GM12878 (cell line): ENCODE measurements around the gene MATN4. TPM values are rescaled to one million over a fixed set of nuclear protein-coding genes. Genes with fewer than 3 reads are reported as not detected.

ENCODE experiments used
- ATAC-seq: fragments of 200-7000 bp; cut with Tn5 transposase; 3 replicates; pipeline ENCODE4 v1.9.1; 2020; ENCODE audit warnings: mild to moderate bottlenecking, moderate library complexity
- BruUV-seq: library from RNA; stranded (reverse); fragments of 400-500 nt; replicated peaks from 2 replicates; lab custom pipeline; 2021; lab: Mats Ljungman, UMichigan
- CTCF ChIA-PET: fragments of 300-600 bp; sonication (Branson Sonifier 250); formaldehyde crosslinking; extraction: SDS; loops from one replicate; lab custom pipeline; 2021; ENCODE audit warnings: inconsistent platforms; lab: Yijun Ruan, JAX
- POLR2A ChIA-PET: fragments of 350-600 bp; formaldehyde crosslinking; extraction: SDS; loops from one replicate; lab custom pipeline; 2021; ENCODE audit warnings: inconsistent platforms; lab: Charles Lee
- RAD21 ChIA-PET: fragments of 300-600 bp; sonication (Branson Sonifier 250); formaldehyde crosslinking; loops from one replicate; lab custom pipeline; 2023; ENCODE audit warnings: antibody characterized with exemption; ENCODE audit not compliant: unreplicated experiment; lab: Charles Lee
- SMC1A ChIA-PET: fragments of 300-600 bp; sonication (Branson Sonifier 250); formaldehyde crosslinking; loops from one replicate; lab custom pipeline; 2023; ENCODE audit not compliant: unreplicated experiment, uncharacterized antibody; lab: Charles Lee
- DNase-seq: peaks from one replicate; pipeline ENCODE4 v3.0.0-alpha.2; 2011; ENCODE audit warnings: low read depth, low spot score
- FAIRE-seq: peaks from 3 replicates; lab custom pipeline; 2011; peaks lifted over from hg19 to GRCh38; lab: Jason Lieb, UNC
- H2AFZ ChIP-seq: 2 replicates; pipeline ENCODE4 v1.6.0; 2011; ENCODE audit warnings: low read depth, low read length, control low read depth; ENCODE audit not compliant: control insufficient read depth
- H3K27ac ChIP-seq: 2 replicates; pipeline ENCODE4 v1.5.1; 2011; ENCODE audit warnings: control low read depth; ENCODE audit not compliant: control insufficient read depth, insufficient read depth
- H3K27me3 ChIP-seq, 2 experiments: replicated peaks in 1 of 2; 2 replicates each; pipeline versions ENCODE4 v1.6.0 to v1.6.1; 2011; ENCODE audit warnings: low read length in 1 of 2; ENCODE audit not compliant: control insufficient read depth in 2 of 2, insufficient read depth in 2 of 2
- H3K36me3 ChIP-seq, 2 experiments: 2 replicates each; pipeline ENCODE4 v1.5.1; 2011; ENCODE audit warnings: low read length in 1 of 2; ENCODE audit not compliant: control insufficient read depth in 2 of 2, insufficient read depth in 2 of 2
- H3K4me1 ChIP-seq: 2 replicates; pipeline ENCODE4 v1.6.1; 2011; ENCODE audit warnings: mild to moderate bottlenecking, low read length, moderate library complexity, mixed read lengths; ENCODE audit not compliant: control insufficient read depth, insufficient read depth
- H3K4me2 ChIP-seq: 2 replicates; pipeline ENCODE4 v1.6.0; 2011; ENCODE audit warnings: control low read depth; ENCODE audit not compliant: control insufficient read depth, insufficient read depth
- H3K4me3 ChIP-seq: fragments of 200-600 bp; sonication (generic); 2 replicates; pipeline ENCODE4 v1.5.1; 2016
- H3K79me2 ChIP-seq: 2 replicates; pipeline ENCODE4 v1.6.0; 2011; ENCODE audit warnings: low read length; ENCODE audit not compliant: control insufficient read depth, insufficient read depth
- H3K9ac ChIP-seq: 2 replicates; pipeline ENCODE4 v1.8.0; 2011; ENCODE audit warnings: low read length, control low read depth, mixed read lengths; ENCODE audit not compliant: control insufficient read depth, insufficient read depth
- H3K9me3 ChIP-seq: replicated peaks from 3 replicates; pipeline ENCODE4 v1.5.1; 2011; ENCODE audit warnings: mild to moderate bottlenecking, low read length; ENCODE audit not compliant: control insufficient read depth, insufficient read depth
- H4K20me1 ChIP-seq: 2 replicates; pipeline ENCODE4 v1.6.0; 2011; ENCODE audit not compliant: control insufficient read depth, insufficient read depth
- ETV6 ChIP-seq, 2 experiments: fragments of 450-650 bp in 1 of 2; IDR thresholded peaks in 1 of 2; conservative IDR thresholded peaks in 1 of 2; 2 replicates each; pipeline ENCODE4 v1.6.1; 2014; ENCODE audit warnings: antibody characterized with exemption in 1 of 2, borderline replicate concordance in 1 of 2, low read depth in 1 of 2, mild to moderate bottlenecking in 1 of 2, moderate library complexity in 1 of 2
- FOXM1 ChIP-seq: IDR thresholded peaks from 2 replicates; pipeline ENCODE4 v1.6.1; 2012; ENCODE audit warnings: low read depth, mild to moderate bottlenecking, inconsistent platforms, low read length, moderate library complexity
- PAX8 ChIP-seq: fragments of 450-650 bp; IDR thresholded peaks from 2 replicates; pipeline ENCODE4 v1.6.1; 2017; ENCODE audit warnings: mild to moderate bottlenecking, moderate library complexity
- PML ChIP-seq: IDR thresholded peaks from 2 replicates; pipeline ENCODE4 v1.6.1; 2012; ENCODE audit warnings: low read length, inconsistent platforms
- RAD51 ChIP-seq: fragments of 450-650 bp; IDR thresholded peaks from 2 replicates; pipeline ENCODE4 v1.6.1; 2016; ENCODE audit warnings: moderate library complexity, mild to moderate bottlenecking, inconsistent platforms
- REST ChIP-seq: IDR thresholded peaks from 2 replicates; pipeline ENCODE4 v1.6.1; 2012; ENCODE audit warnings: mild to moderate bottlenecking, low read depth, low read length
- TAF1 ChIP-seq: IDR thresholded peaks from 2 replicates; pipeline ENCODE4 v1.6.1; 2011; ENCODE audit warnings: mild to moderate bottlenecking, low read depth, low read length, borderline replicate concordance
- ZSCAN29 ChIP-seq: fragments of 450-650 bp; IDR thresholded peaks from 2 replicates; pipeline ENCODE4 v1.6.1; 2017; ENCODE audit warnings: mild to moderate bottlenecking, moderate library complexity
- WGBS: methylation state at CpG from one replicate; pipeline ENCODE4 v1.1.6; 2016; ENCODE audit warnings: low lambda C conversion rate; ENCODE audit not compliant: insufficient replicate concordance, insufficient coverage; ENCODE audit errors: missing lambda C conversion rate; 5-methylcytosine and 5-hydroxymethylcytosine counted together
- in situ Hi-C: fragments of 300-500 bp; cut with MboI; formaldehyde crosslinking; loops from 9 replicates; pipeline ENCODE4 v1.14.3; 2018; ENCODE audit warnings: mixed read lengths
- intact Hi-C: fragments of 100-400 bp; cut with micrococcal nuclease; formaldehyde crosslinking; loops from one replicate; pipeline ENCODE4 v1.14.2; 2022; ENCODE audit not compliant: unreplicated experiment
- polyA plus RNA-seq, 11 experiments: library from polyadenylated mRNA; depleted of rRNA in 4 of 11; unstranded in 6 of 11; stranded (reverse) in 5 of 11; fragments of >200 nt; fragmentation: Nextera tagmentation in 4 of 11; fragmentation: Illumina TruSeq in 1 of 11; extraction: Ambion mirVana in 4 of 11; extraction: Trizol in 1 of 11; gene quantifications; 1 replicate in 1 of 11; 2 replicates in 10 of 11; pipeline versions ENCODE4 v1.2.1 to v1.2.3, GENCODE V29; 2011 to 2016; ENCODE audit warnings: inconsistent platforms in 2 of 11, missing spikeins in 2 of 11, low read depth in 1 of 11
- total RNA-seq, 4 experiments: library from RNA; depleted of rRNA in 3 of 4; stranded (reverse); fragments of >200 nt in 3 of 4; fragmentation: Illumina TruSeq in 1 of 4; extraction: Trizol in 1 of 4; gene quantifications; 2 replicates each; pipeline versions ENCODE4 v1.2.1 to v1.2.3, GENCODE V29; 2013 to 2021

The MATN4 gene
- total and polyA plus RNA-seq, 10 of the 15 experiments (the other 5 are each of a cell fraction or from before 2014, with no cell fraction given): 0.10 to 0.15 TPM; not detected in 8

GRCh38 chr20:45247865-45248264 lies 60.2 kb downstream of the MATN4 start:
- POLR2A ChIA-PET: no interaction called here
- H3K36me3 ChIP-seq: no peaks in the 10 kb centered on the region
- SMC1A ChIA-PET: no interaction called here
- H3K9ac ChIP-seq: no peak overlapping the region
- in situ Hi-C loops (no loop called here), intact Hi-C loops (no loop called here)
- no peaks in the 10 kb centered on the region for H3K79me2 ChIP-seq
- no TSS peak for BruUV-seq
- no peak overlapping the region for H3K4me3 ChIP-seq
- RAD21 ChIA-PET: no interaction called here
- DNase-seq: no peak
- TF ChIP-seq PML: no peak
- TF ChIP-seq REST: no peak
- TF ChIP-seq TAF1: no peak
- no peak for TF ChIP-seq ETV6 (conservative IDR thresholded peaks at IDR 0.05 in 1 of 2, IDR thresholded peaks at IDR 0.05 in 1 of 2; ENCODE audit: borderline replicate concordance in 1 of 2, low read depth in 1 of 2)
- no peak for TF ChIP-seq ZSCAN29
- TF ChIP-seq PAX8: no peak
- no peak for TF ChIP-seq FOXM1
- TF ChIP-seq RAD51: no peak
- WGBS: 0% methylated on average over 1 of the region's 1 CpG
- no peaks in the 10 kb centered on the region for H4K20me1 ChIP-seq
- no peak overlapping the region for H3K27ac ChIP-seq
- ATAC-seq: no peak
- FAIRE-seq: no peak
- H3K27me3 ChIP-seq: peaks cover 0 to 8% of the 10 kb centered on the region in 2 experiments; a peak in 3 of 4 replicates
- H3K4me1 ChIP-seq: no peaks in the 10 kb centered on the region
- no peak overlapping the region for H2AFZ ChIP-seq
- H3K4me2 ChIP-seq: no peak overlapping the region
- CTCF ChIA-PET: no interaction called here
- no peaks in the 10 kb centered on the region for H3K9me3 ChIP-seq
